GM12865 (cell line): ENCODE results near the gene CISD3.

ENCODE experiments used
- DNase-seq: peaks from one replicate; pipeline ENCODE4 v3.0.0; 2010; ENCODE audit warnings: low read depth
- H3K4me3 ChIP-seq: 2 replicates; pipeline ENCODE4 v1.5.1; 2011; ENCODE audit warnings: mild to moderate bottlenecking, low read depth, low read length, control low read depth
- TF ChIP-seq, protein P1 (sequence below): IDR thresholded peaks from 2 replicates; pipeline ENCODE4 v1.5.1; 2011; ENCODE audit warnings: low read length, control low read depth, low read depth, inconsistent platforms; ENCODE audit not compliant: insufficient read depth; ENCODE audit errors: missing control alignments

CISD3 gene

GRCh38 chr17:38703742-38704605, 26.2 kb upstream of the CISD3 start:
- H3K4me3 ChIP-seq, result peak overlapping the region; percentile 83
- DNase-seq, result peak; percentile 96
- TF ChIP-seq, protein P1, sequence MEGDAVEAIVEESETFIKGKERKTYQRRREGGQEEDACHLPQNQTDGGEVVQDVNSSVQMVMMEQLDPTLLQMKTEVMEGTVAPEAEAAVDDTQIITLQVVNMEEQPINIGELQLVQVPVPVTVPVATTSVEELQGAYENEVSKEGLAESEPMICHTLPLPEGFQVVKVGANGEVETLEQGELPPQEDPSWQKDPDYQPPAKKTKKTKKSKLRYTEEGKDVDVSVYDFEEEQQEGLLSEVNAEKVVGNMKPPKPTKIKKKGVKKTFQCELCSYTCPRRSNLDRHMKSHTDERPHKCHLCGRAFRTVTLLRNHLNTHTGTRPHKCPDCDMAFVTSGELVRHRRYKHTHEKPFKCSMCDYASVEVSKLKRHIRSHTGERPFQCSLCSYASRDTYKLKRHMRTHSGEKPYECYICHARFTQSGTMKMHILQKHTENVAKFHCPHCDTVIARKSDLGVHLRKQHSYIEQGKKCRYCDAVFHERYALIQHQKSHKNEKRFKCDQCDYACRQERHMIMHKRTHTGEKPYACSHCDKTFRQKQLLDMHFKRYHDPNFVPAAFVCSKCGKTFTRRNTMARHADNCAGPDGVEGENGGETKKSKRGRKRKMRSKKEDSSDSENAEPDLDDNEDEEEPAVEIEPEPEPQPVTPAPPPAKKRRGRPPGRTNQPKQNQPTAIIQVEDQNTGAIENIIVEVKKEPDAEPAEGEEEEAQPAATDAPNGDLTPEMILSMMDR, result peak; percentile 5

DNA sequence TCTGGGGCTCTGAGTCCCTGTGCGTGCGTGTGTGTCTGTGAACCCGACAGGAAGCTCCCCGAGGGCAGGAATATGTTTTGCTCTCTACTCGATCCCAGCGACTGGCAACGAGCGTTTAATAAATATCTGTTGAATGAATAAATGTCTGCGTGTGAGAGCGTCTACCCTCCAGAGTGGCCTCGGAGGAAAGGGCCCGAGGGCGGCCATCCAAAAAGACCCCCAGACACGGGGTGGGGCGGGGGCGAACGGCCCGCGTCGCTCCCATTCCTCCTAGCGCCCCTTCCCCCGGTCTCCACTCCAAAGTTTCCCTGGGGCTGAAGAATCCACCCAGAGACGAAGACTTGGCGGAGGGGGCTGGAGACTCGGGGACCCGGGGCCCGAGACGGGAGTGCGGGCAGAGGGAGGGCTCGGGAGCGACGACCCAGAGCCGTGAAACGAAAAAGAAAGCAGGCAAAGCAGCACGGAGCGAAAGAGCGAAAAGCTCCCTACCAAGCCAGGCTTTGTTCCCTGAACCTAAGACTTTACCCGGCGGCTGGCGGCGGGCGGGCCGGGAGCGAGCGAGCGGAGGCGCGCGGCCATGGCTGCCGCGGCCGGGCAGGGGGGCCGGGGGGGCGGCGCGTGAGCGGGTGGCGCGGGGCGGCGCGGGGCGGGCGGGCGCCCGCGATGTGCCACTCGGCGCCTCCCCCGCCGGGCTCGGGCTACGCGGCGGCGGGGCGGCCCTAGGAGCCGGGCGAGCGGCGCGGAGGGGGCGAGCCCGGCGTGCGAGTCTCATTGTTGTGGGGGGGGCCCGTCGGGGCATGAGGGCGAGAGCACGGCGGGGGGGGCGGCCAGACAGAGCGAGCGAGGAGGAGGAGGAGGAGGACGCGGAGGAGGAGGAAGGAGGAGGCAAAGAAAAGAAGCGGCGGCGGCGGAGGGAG, 25.3 kb upstream of the CISD3 start, which contains the start of gene MLLT6:
Gene MLLT6, plus strand, starts transcription at position 668 of the 917 bp plus-strand sequence. CDS start 360 bp downstream, outside the sequence.
- TF ChIP-seq, protein P1, result no peak
- DNase-seq, result peak; percentile 86
- H3K4me3 ChIP-seq, result peak within 1 kb of the TSS; percentile 92

GRCh38 chr17:38705523-38705802, 24.7 kb upstream of the CISD3 start:
- H3K4me3 ChIP-seq, result peak overlapping the region; percentile 92
- DNase-seq, result no peak
- TF ChIP-seq, protein P1, result no peak

DNA sequence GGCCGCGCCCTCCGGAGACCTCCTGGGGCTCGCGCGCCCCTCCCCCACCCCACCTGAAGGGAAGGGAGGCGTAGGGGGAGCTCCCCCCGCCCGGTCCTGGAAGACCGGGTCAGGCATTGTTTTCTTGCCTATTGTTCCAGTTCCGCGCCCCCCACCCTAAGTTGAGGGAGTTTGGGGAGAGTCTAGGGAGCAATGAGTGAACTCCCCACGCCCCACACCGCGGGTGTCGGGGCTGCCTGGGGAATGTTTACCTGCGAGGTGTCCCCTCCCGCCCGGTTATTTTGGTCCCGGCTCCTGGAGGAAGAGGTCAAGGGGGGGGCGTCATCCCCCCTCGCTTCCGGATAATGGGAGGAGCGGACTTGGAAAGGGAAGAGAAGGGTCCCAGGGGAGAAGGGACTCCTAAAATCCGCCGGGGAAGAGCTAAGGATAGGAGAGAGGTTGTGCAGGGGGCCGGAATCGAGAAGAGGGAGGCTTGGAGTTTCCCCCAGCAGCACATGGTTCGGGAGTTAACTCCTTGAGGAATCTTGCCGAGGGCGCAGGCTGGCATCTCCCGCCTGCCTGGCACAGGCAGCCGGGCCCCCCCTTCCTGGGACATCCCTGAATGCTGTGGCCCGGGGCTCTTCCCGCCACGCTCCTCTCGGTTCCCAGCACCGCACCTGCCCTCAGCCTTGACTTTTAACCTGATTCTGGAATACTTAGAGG, 24.2 kb upstream of the CISD3 start:
- TF ChIP-seq, protein P1, result no peak
- DNase-seq, result peak; percentile 33
- peak overlapping the region; percentile 92 for H3K4me3 ChIP-seq

DNA sequence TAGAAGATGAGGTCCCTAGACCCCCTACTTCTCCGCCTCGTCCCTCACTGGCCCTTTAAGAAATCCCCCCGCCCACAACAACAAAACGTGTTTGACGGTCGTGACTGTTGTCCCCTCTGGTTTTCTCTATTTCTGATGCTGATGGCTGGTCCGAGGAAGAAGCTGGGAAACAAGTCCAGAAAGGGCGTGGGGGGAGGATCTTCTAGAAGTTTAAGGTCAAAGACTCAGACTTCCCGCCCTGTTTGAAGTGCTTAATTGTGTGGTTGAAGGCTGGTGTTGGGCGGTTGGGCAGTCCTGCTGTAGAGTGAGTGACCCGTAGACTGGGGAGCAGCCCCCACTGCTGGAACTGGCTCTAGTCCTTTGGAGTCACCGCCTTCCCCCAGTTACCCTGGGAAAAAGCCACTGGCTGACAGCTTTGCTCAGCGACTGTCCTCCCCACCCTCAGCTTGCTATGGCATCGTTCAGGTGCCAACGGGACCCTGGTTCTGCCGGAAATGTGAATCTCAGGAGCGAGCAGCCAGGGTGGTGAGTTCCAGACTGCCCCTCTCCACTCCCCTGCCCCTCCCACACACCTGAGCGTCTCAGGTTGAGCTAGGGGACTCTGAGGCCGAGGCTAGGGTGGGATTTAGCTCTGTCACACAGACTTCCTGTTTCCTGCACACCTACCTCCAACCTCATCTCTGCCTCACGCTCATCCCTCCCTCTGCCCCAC, 23.5 kb upstream of the CISD3 start:
- DNase-seq, result peak; percentile 38
- H3K4me3 ChIP-seq, result peak overlapping the region; percentile 92
- TF ChIP-seq, protein P1, result no peak
